Activated CD4-positive, alpha-beta memory T cell treated with anti-CD3 and anti-CD28 coated beads, Interleukin-2, amount 10 ng/mL, durations not matched to agents 7 days and 5 days (primary cell): Measurements from ENCODE around the gene LIPA. TPM values are rescaled to one million over a fixed set of nuclear protein-coding genes. Genes with fewer than 3 reads are reported as not detected.
A peak's percentile ranks its signal among the peaks of the same experiment; 100 is the strongest.
"Not testable (repeated sequence)": the region's sequence is repeated elsewhere in the genome, so short reads cannot be mapped to it uniquely, and the experiment has no call there.

ENCODE experiments used
- CTCF ChIA-PET: fragments of 350-600 bp; sonication (Branson Sonifier 250); formaldehyde crosslinking; loops from one replicate; lab custom pipeline; 2021; ENCODE audit warnings: antibody characterized with exemption, inconsistent platforms; lab: Charles Lee
- POLR2A ChIA-PET: fragments of 350-600 bp; sonication (Branson Sonifier 250); formaldehyde crosslinking; loops from one replicate; lab custom pipeline; 2021; ENCODE audit warnings: antibody characterized with exemption; lab: Charles Lee
- DNase-seq: peaks from one replicate; pipeline ENCODE4 v3.0.0-alpha.2; 2020
- H3K27ac Mint-ChIP-seq: one replicate; pipeline ENCODE4 v1.8.0; 2021; ENCODE audit warnings: mild to moderate bottlenecking, mixed read lengths
- H3K27me3 Mint-ChIP-seq: one replicate; pipeline ENCODE4 v1.8.0; 2021; ENCODE audit warnings: mixed read lengths
- H3K36me3 Mint-ChIP-seq: one replicate; pipeline ENCODE4 v1.8.0; 2021; ENCODE audit warnings: low read depth, mixed read lengths
- H3K4me1 Mint-ChIP-seq: one replicate; pipeline ENCODE4 v1.8.0; 2021; ENCODE audit warnings: mixed read lengths
- H3K4me3 Mint-ChIP-seq: one replicate; pipeline ENCODE4 v1.8.0; 2021; ENCODE audit warnings: mild to moderate bottlenecking, mixed read lengths
- H3K9me3 Mint-ChIP-seq: one replicate; pipeline ENCODE4 v1.8.0; 2021; ENCODE audit warnings: mixed read lengths
- total RNA-seq, 2 experiments: library from RNA; stranded (reverse); gene quantifications; one replicate each; pipeline ENCODE4 v1.2.3, GENCODE V29; 2021

LIPA gene
- total RNA-seq, 2 experiments from 2014 or later = 40.3 to 42.4 TPM

DNA sequence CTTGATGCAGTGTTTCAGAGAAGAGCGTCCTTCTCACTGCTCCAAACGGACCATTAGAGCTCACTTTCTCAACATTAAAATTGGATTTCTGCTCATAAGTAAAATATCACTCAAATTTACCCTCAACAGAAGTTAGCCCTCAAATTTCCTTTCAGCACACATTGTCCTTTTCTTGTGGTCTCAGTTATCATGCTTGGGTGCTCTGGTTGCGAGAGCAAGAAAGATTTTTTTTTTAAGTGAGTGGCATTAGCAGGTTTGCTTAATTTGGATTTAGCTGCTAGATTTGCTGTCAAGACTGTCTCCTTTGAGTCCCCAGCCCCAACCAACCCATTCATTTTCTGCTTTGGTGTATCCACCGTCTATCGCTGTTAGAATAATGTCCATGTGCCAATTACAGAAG lies 41.9 kb downstream of the LIPA start:
- Mint-ChIP-seq H3K9me3 (no peaks in the 10 kb centered on the region), H3K36me3 (no peaks in the 10 kb centered on the region), H3K4me3 (no peak overlapping the region), H3K4me1 (peaks cover 26% of the 10 kb centered on the region), H3K27ac (no peak overlapping the region), H3K27me3 (peaks cover 32% of the 10 kb centered on the region)
- POLR2A ChIA-PET = no interaction called here
- no peak for DNase-seq
- CTCF ChIA-PET = interaction anchor here (0.8 to 6.0 kb wide), 4 partner anchors 179 to 1551 kb away, joined by 3 to 49 read pairs (median 4); no protein-coding TSS in a partner anchor

DNA sequence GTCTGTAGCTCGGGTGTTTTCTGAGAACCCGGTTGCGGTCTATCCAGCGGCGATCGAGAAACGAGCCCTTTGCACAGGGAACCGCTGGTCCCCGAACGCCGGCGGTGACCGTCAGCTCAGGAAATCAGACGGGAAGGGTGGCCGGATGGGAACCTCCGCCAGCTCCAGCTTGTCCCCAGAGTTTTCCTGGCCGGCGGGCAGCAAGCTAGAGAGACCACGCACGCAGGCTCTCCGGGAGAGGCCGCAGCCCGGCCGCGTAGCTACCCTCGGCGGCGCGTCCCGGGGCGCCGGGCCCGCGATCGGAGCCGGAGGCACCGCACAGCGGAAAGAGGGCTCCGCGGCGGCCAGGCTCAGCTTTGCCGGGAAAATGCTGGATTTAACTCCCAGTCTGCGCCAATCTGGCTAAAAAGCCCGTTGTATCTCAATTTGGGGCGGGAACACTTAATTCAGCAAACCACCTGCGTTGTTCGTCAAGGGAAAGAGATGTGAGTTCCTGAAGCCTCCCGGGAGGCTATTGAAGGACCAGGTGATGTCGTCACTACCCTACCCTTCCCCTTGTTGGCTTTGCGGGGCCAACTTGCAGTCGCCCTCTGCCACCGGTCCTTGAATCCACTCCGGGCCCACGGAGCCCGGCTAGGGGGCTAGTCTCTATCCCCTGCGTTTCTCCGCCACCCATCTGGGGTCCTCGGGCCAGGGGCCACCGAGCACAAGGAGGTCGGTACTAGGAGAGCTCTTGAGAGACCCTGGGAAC lies 43.6 kb downstream of the LIPA start:
- CTCF ChIA-PET = interaction anchor here (0.5 to 6.0 kb wide), 12 partner anchors 8 to 377 kb away, joined by 3 to 49 read pairs (median 4); no protein-coding TSS in a partner anchor
- no peak overlapping the region for H3K27ac Mint-ChIP-seq
- peak overlapping the region; percentile 71 for H3K4me3 Mint-ChIP-seq
- POLR2A ChIA-PET = interaction anchor here (1.1 to 2.8 kb wide), 4 partner anchors 94 to 328 kb away, joined by 3 to 16 read pairs (median 4); partner anchors contain the start of genes FAS, IFIT2 and STAMBPL1
- peak; percentile 32 for DNase-seq
- H3K4me1 Mint-ChIP-seq = peaks cover 24% of the 10 kb centered on the region
- no peaks in the 10 kb centered on the region for H3K36me3 Mint-ChIP-seq
- peaks cover 32% of the 10 kb centered on the region for H3K27me3 Mint-ChIP-seq
- no peaks in the 10 kb centered on the region for H3K9me3 Mint-ChIP-seq

DNA sequence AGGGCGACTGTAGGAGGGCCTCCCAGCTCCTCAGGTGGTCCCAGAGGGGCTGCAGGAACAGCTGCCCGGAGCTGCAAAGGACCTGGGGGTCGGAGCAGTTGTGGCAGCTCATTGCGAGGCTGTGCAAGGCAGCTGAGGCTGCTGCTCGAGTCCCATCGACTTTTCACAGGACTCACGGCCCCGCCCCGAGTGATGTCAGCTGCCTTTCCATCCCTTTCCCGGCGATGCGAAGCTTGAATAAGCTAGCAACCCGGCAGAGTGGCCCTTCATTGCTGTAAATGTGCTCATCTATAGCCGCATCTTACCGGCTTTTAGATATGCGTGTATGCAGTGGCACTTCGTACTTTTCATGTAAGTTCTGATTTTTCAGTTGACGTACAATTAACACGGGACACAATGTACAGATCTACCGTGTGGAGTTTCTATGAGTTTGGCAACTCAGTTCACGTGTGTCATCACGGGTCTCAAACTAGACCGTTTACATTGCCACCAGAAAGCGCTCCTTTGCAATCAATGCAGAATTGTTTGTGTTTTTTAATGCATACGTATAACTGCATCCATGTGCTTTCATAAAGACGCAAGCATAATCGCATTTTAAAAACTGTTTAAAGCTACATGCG lies 44.3 kb downstream of the LIPA start, which contains the start of gene CH25H:
TSS of gene CH25H (minus strand) at position 137 of the 620 bp plus-strand sequence. CDS start at position 112, 25 bp downstream.
- no peaks in the 10 kb centered on the region for H3K36me3 Mint-ChIP-seq
- peak; percentile 42 for DNase-seq
- CTCF ChIA-PET = interaction anchor here (0.5 to 6.0 kb wide), 12 partner anchors 9 to 376 kb away, joined by 3 to 49 read pairs (median 4); no protein-coding TSS in a partner anchor
- peaks cover 22% of the 10 kb centered on the region for H3K4me1 Mint-ChIP-seq
- H3K4me3 Mint-ChIP-seq = peak within 1 kb of the TSS; percentile 71
- POLR2A ChIA-PET = interaction anchor here (1.1 to 2.8 kb wide), 5 partner anchors 94 to 327 kb away, joined by 3 to 16 read pairs (median 3); partner anchors contain the start of genes FAS, IFIT2 and STAMBPL1
- peaks cover 32% of the 10 kb centered on the region for H3K27me3 Mint-ChIP-seq
- no peaks in the 10 kb centered on the region for H3K9me3 Mint-ChIP-seq
- peak within 1 kb of the TSS; percentile 2 for H3K27ac Mint-ChIP-seq

DNA sequence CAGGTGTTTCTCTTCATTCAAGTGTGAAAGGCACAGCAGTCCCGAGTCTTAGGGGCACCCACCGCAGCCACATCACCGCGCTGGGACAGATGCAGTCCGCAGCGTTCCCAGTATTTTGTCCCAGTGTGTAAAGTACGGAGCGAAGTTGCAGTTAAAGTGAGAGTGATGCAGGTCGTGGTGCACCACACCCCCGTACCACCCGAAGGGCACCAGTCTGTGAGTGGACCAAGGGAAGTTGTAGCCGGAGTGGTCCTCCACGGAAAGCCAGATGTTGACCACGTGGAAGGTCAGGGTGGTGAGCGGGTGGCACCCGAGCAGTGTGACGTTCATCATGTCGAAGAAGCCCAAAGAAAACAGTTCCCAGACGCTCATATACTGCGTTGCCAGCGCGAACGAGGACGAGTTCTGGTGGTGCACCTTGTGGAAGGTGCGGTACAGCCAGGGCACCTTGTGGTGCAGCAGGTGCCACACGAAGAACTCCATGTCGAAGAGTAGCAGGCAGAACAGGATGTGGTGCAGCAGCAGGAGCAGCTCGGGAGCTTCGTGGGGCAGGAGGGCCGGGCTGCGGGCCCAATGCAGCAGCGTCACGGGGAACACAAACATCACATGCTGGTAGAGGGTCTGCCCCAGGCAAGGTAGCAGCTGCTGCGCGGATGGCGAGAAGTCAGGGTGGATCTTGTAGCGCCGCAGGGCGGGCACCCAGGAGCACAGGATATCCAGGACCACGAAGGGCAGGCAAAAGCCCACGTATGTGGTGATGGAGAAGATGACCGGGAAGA lies 45.0 kb downstream of the LIPA start:
- Mint-ChIP-seq H3K27me3 (peaks cover 32% of the 10 kb centered on the region), H3K4me1 (peaks cover 21% of the 10 kb centered on the region), H3K27ac (peak overlapping the region; percentile 2), H3K4me3 (peak overlapping the region; percentile 71), H3K9me3 (no peaks in the 10 kb centered on the region), H3K36me3 (no peaks in the 10 kb centered on the region)
- ChIA-PET POLR2A (interaction anchor here (1.1 to 2.8 kb wide), 5 partner anchors 95 to 327 kb away, joined by 3 to 16 read pairs (median 3); partner anchors contain the start of genes FAS, IFIT2 and STAMBPL1), CTCF (interaction anchor here (1.1 to 6.0 kb wide), 9 partner anchors 9 to 375 kb away, joined by 3 to 49 read pairs (median 7); no protein-coding TSS in a partner anchor)
- peak; percentile 41 for DNase-seq

DNA sequence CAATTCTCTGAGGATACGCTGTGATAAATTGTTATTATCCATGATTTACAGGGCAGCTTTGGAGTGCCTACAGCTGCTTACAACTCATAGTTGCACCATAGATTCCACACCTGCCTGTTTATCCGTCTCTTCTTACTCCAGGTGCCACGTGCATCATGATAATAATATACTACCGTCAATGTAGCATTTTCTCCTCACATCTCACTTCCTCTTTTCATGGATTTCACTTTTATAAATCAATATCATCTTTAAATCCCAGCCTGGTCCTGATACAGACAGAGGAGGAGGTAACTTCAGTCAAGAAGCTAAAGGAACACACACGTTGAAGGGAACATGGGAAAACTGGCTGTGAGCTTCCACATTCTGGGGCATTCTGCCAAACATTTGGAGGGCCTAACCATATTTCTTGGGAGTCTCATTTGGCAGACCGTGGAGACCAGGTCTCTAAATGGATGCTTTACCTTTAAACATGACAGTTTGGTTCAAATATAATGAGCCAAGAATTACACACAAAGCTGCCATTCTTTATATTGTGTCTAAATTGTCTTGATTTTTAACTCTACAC lies 46.9 kb downstream of the LIPA start:
- Mint-ChIP-seq H3K27me3 (peaks cover 21% of the 10 kb centered on the region), H3K27ac (no peak overlapping the region), H3K36me3 (no peaks in the 10 kb centered on the region), H3K4me1 (peaks cover 21% of the 10 kb centered on the region), H3K4me3 (no peak overlapping the region), H3K9me3 (no peaks in the 10 kb centered on the region)
- DNase-seq = no peak
- CTCF ChIA-PET = interaction anchor here (1.6 to 1.7 kb wide), 2 partner anchors 175 to 270 kb away, joined by 3 to 5 read pairs; no protein-coding TSS in a partner anchor
- POLR2A ChIA-PET = no interaction called here

DNA sequence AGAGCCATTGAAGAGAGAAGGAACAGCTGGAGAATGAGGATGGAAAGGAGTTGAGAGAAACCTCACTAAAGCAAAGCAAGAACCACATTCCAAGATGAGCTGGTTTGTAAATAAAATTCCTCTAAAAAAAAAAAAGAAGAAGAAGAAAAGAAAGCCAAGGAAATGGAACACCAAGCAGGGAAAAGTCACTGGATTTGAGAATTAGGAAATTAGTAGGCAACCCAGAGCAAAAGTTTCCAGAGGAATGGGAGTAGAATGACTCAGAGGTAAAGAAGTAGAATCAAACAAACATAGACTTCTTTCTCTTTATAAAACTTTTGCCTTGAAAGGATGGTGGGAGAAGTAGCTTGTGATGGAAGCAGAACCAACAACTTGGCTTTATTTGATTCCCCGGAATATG lies 48.3 kb downstream of the LIPA start:
- Mint-ChIP-seq H3K27ac (no peak overlapping the region), H3K36me3 (no peaks in the 10 kb centered on the region), H3K4me1 (peaks cover 19% of the 10 kb centered on the region), H3K27me3 (peaks cover 8% of the 10 kb centered on the region), H3K9me3 (no peaks in the 10 kb centered on the region), H3K4me3 (no peak overlapping the region)
- CTCF ChIA-PET = no interaction called here
- POLR2A ChIA-PET = no interaction called here
- DNase-seq = no peak

DNA sequence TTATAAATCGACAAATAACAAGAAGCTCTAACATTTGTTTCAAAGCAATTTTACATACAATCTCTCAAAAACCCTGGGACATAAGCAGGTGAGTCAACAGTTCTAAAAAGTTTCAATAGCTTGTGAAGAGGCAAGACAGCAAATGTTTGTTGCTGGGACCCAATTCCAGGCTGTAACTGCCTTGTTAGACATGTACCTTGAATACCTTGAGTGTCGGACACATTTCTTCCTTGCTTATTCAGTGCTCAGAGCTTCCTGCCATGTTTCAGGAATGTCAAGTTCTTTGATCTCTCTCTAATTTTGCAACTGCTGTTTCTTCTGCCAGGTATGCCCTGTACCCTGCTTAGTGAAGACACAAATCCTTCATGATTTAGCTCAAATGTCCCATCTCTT lies 49.5 kb downstream of the LIPA start:
- no peak for DNase-seq
- Mint-ChIP-seq H3K36me3 (no peaks in the 10 kb centered on the region), H3K27me3 (peaks cover 3% of the 10 kb centered on the region), H3K4me1 (peaks cover 10% of the 10 kb centered on the region), H3K4me3 (no peak overlapping the region), H3K27ac (no peak overlapping the region), H3K9me3 (no peaks in the 10 kb centered on the region)
- ChIA-PET CTCF (interaction anchor here (0.7 to 1.2 kb wide), 2 partner anchors 12 to 16 kb away, joined by 3 read pairs; no protein-coding TSS in a partner anchor), POLR2A (no interaction called here)

DNA sequence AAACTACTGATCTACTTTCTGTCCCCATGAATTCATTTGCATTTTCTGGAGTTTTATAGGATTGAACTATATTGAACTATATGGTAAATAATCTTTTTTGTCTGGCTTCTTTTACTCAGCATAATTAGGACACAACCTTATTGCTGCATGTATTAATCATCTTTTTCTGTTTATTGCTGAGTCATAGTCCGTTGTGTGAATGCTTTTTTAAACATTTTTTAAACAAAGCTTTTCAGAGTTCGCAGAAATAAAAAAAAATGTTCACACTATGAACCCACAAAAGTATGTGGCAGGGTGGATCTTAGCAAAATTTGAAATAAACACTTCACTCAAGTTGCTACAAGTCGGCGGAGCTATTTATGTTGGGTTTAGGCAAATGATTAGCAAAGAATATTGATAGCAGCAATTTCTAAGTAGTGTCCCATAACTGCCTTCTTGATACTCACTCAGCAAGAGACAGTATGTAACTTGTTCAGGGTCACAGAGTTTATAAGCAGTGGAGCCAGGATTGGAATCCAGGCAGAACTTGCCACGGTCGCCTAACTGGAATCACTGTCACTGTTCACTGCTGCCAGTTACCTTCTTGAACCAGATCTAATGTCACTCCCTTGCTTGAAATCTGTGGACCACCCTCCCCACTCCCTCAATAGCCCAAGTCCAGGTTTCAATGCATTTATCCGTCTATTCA lies 50.1 kb downstream of the LIPA start:
- no peak overlapping the region for H3K4me3 Mint-ChIP-seq
- H3K36me3 Mint-ChIP-seq = no peaks in the 10 kb centered on the region
- peaks cover 5% of the 10 kb centered on the region for H3K4me1 Mint-ChIP-seq
- peaks cover 3% of the 10 kb centered on the region for H3K27me3 Mint-ChIP-seq
- no peak overlapping the region for H3K27ac Mint-ChIP-seq
- no peak for DNase-seq
- no peaks in the 10 kb centered on the region for H3K9me3 Mint-ChIP-seq
- POLR2A ChIA-PET = no interaction called here
- CTCF ChIA-PET = interaction anchor here (0.7 to 1.2 kb wide), 2 partner anchors 13 to 16 kb away, joined by 3 read pairs; no protein-coding TSS in a partner anchor

DNA sequence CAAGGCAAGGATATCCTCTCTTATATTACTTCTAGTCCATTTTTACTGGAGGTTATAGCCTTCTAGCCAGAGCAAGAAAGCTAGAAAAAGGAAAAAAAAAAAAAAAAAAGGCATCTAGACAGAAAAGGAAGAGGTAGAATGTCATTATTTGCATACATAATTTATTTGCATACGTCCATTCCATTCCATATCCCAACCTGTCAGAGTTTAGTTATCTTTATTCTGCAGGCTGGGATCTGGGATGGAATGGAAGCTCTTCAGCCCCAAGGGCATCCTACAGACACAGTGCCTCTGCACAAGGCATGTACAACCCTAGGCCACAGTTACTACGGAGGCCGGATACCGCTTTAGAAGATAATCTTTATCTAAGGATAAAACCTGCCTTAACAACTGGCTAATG lies 54.1 kb downstream of the LIPA start:
- H3K36me3 Mint-ChIP-seq = no peaks in the 10 kb centered on the region
- no peak for DNase-seq
- no peak overlapping the region for H3K27ac Mint-ChIP-seq
- H3K9me3 Mint-ChIP-seq = no peaks in the 10 kb centered on the region
- peaks cover 9% of the 10 kb centered on the region for H3K27me3 Mint-ChIP-seq
- POLR2A ChIA-PET = no interaction called here
- CTCF ChIA-PET = interaction anchor here (1.4 to 1.6 kb wide), 2 partner anchors 10 to 264 kb away, joined by 3 to 4 read pairs; no protein-coding TSS in a partner anchor
- peaks cover 4% of the 10 kb centered on the region for H3K4me1 Mint-ChIP-seq
- no peak overlapping the region for H3K4me3 Mint-ChIP-seq

DNA sequence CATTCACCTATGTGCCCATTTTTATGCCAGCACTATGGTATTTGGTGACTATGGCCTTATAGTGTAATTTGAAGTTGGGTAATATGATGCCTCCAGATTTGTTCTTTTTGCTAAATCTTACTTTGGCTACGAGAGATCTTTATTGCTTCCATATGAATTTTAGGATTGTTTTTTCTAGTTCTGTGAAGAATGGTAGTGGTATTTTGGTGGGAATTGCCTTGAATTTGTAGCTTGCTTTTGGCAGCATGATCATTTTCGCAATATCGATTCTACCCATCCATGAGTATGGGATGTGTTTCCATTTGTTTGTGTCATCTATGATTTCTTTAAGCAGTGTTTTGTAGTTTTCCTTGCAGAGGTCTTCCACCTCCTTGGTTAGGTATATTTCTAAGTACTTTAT lies 60.3 kb downstream of the LIPA start:
- H3K36me3 Mint-ChIP-seq, H3K4me3 Mint-ChIP-seq, H3K27ac Mint-ChIP-seq, H3K4me1 Mint-ChIP-seq, CTCF ChIA-PET, POLR2A ChIA-PET, H3K9me3 Mint-ChIP-seq, DNase-seq: not testable (repeated sequence)
- peaks cover 21% of the 10 kb centered on the region for H3K27me3 Mint-ChIP-seq

DNA sequence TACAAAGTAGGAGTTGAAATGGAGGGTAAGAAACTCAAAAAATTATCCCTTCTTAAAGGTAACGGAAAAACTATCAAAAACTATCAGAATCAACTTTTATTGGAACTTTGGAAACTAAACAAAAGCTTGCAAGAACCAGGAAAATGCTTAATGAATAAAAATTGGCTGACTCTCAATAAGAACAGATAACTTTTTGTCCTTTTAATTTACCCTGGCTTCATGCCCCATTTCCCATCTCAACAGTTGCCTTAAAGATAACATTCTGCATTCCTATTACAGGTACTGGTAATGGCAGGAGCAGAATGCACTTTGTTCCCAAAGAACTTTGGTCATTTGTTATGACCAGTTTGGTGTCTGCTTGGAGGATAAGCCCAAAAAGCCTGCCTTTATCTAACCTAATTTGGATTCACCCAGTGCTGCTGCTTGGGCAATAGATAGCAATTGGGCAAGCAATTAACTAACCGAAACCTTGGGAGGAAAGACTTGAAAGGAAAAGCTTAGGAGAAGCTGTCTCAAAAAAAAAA lies 62.3 kb downstream of the LIPA start:
- CTCF ChIA-PET = no interaction called here
- POLR2A ChIA-PET = no interaction called here
- no peak for DNase-seq
- Mint-ChIP-seq H3K4me3 (no peak overlapping the region), H3K9me3 (no peaks in the 10 kb centered on the region), H3K27ac (no peak overlapping the region), H3K27me3 (peaks cover 22% of the 10 kb centered on the region), H3K36me3 (peaks cover 2% of the 10 kb centered on the region), H3K4me1 (peaks cover 4% of the 10 kb centered on the region)
